Loucy (cell line): Measurements from ENCODE around the gene TUT4.

Source experiments
- H2AFZ ChIP-seq: fragments of 200-600 bp; sonication (generic); 2 replicates; pipeline ENCODE4 v1.6.0; 2016; ENCODE audit warnings: antibody characterized with exemption, mild to moderate bottlenecking, low read length, moderate library complexity
- H3F3A ChIP-seq: fragments of 200-600 bp; 2 replicates; pipeline ENCODE4 v1.6.0; 2016; ENCODE audit warnings: antibody characterized with exemption, low read depth, mild to moderate bottlenecking
- H3K27me3 ChIP-seq: fragments of 200-600 bp; sonication (generic); 2 replicates; pipeline ENCODE4 v1.6.1; 2014; ENCODE audit warnings: low read length, mild to moderate bottlenecking; ENCODE audit not compliant: insufficient read depth, poor library complexity, severe bottlenecking
- H3K36me3 ChIP-seq: fragments of 200-600 bp; sonication (generic); 2 replicates; pipeline ENCODE4 v1.6.1; 2016; ENCODE audit warnings: low read length; ENCODE audit not compliant: insufficient read depth
- H3K4me1 ChIP-seq: fragments of 200-600 bp; sonication (generic); 2 replicates; pipeline ENCODE4 v1.5.1; 2014; ENCODE audit warnings: low read length, mild to moderate bottlenecking; ENCODE audit not compliant: insufficient read depth, poor library complexity, severe bottlenecking
- H3K4me2 ChIP-seq: fragments of 200-600 bp; sonication (generic); 2 replicates; pipeline ENCODE4 v1.6.0; 2014; ENCODE audit warnings: antibody characterized with exemption, low read length, low read depth, mild to moderate bottlenecking; ENCODE audit not compliant: poor library complexity, severe bottlenecking
- H3K4me3 ChIP-seq: fragments of 200-600 bp; sonication (generic); 2 replicates; pipeline ENCODE4 v1.5.1; 2014; ENCODE audit warnings: low read length, mild to moderate bottlenecking, mixed read lengths; ENCODE audit not compliant: poor library complexity, severe bottlenecking
- H3K79me2 ChIP-seq: fragments of 200-600 bp; sonication (generic); 2 replicates; pipeline ENCODE4 v1.6.1; 2014; ENCODE audit warnings: low read length; ENCODE audit not compliant: insufficient read depth
- H3K9ac ChIP-seq: fragments of 200-600 bp; sonication (generic); 2 replicates; pipeline ENCODE4 v1.6.0; 2014; ENCODE audit warnings: mild to moderate bottlenecking, low read depth, low read length, moderate library complexity; ENCODE audit not compliant: poor library complexity, severe bottlenecking
- H3K9me2 ChIP-seq: fragments of 200-600 bp; sonication (generic); replicated peaks from 2 replicates; pipeline ENCODE4 v1.6.1; 2016; ENCODE audit warnings: low read depth, low read length, mixed read lengths
- H3K9me3 ChIP-seq: fragments of 200-600 bp; sonication (generic); 2 replicates; pipeline ENCODE4 v1.6.1; 2014; ENCODE audit warnings: mild to moderate bottlenecking, antibody characterized with exemption, low read length, low read depth; ENCODE audit not compliant: insufficient read depth
- H4K20me1 ChIP-seq: fragments of 200-600 bp; sonication (generic); 2 replicates; pipeline ENCODE4 v1.6.0; 2014; ENCODE audit warnings: antibody characterized with exemption, low read length, mild to moderate bottlenecking; ENCODE audit not compliant: insufficient read depth, poor library complexity, severe bottlenecking
- EZH2phosphoT487 ChIP-seq: fragments of 200-600 bp; IDR thresholded peaks from 2 replicates; pipeline ENCODE4 v1.6.1; 2018; ENCODE audit warnings: antibody characterized with exemption, mild to moderate bottlenecking, moderate library complexity, borderline replicate concordance
- TF ChIP-seq, protein P1 (sequence below): fragments of 200-600 bp; sonication (generic); conservative IDR thresholded peaks from 2 replicates; pipeline ENCODE4 v1.5.1; 2014; ENCODE audit warnings: mild to moderate bottlenecking, antibody characterized with exemption, low read length

The TUT4 gene

DNA sequence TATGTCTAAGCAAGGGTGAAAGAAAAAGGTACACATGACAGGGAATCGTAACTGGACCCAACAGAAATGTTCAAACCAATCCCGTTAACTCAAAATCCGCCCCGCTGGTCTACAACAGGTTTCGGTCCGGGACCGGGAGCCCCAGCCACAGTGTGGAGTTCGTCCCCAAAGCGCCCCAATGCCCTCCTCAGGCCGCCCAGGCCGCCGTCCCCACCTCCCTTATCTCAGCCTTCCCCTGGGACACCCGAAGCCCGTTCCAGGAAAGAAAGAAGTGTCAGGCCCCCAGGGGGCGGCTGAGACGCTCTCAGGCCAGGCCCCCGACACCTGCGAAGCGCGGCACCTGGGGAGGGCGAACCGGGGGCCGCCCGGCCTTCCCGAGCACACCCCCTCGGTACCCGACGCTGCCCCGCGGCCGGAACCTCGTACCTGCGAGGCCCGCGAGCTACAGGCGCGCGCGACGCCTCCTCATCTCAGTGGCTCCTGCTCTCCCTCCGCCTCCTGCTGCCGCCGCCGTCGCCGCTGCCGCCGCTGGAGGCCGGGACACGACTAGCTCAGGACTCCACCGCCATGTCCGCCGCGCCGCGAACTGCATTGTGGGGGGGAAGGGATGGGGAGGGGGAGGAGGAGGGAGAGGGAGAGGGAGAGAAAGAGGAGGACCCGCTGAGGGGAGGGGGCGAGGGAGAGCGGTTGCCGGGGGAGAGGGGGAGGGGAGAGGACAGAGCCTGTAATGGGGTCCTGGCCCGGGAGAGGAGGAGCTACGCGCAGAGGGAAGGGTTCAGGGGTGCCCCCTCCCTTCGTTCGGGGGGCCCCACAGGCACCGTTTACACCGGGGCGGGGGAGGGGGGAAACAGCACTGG, at the start of gene TUT4:
TSS of gene TUT4 (minus strand) at position 588 of the 857 bp plus-strand sequence. CDS start 26,812 bp downstream, outside the sequence.
- peaks cover 52% of the 10 kb centered on the region for H3K4me1 ChIP-seq
- peaks cover 48% of the 10 kb centered on the region for H4K20me1 ChIP-seq
- peaks cover 70% of the 10 kb centered on the region for H3K79me2 ChIP-seq
- 0 out of 2 replicates have a peak, but pooled peaks cover 4% of the 10 kb centered on the region for H3F3A ChIP-seq
- H3K27me3 ChIP-seq, result no peaks in the 10 kb centered on the region
- peak within 1 kb of the TSS; percentile 84 for H3K4me3 ChIP-seq
- no peak for TF ChIP-seq EZH2phosphoT487
- TF ChIP-seq, protein P1, sequence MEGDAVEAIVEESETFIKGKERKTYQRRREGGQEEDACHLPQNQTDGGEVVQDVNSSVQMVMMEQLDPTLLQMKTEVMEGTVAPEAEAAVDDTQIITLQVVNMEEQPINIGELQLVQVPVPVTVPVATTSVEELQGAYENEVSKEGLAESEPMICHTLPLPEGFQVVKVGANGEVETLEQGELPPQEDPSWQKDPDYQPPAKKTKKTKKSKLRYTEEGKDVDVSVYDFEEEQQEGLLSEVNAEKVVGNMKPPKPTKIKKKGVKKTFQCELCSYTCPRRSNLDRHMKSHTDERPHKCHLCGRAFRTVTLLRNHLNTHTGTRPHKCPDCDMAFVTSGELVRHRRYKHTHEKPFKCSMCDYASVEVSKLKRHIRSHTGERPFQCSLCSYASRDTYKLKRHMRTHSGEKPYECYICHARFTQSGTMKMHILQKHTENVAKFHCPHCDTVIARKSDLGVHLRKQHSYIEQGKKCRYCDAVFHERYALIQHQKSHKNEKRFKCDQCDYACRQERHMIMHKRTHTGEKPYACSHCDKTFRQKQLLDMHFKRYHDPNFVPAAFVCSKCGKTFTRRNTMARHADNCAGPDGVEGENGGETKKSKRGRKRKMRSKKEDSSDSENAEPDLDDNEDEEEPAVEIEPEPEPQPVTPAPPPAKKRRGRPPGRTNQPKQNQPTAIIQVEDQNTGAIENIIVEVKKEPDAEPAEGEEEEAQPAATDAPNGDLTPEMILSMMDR, result peak; percentile 29; the same call in 1 of the 2 replicates
- H3K36me3 ChIP-seq, result no peaks in the 10 kb centered on the region
- no peaks in the 10 kb centered on the region for H3K9me2 ChIP-seq
- peak within 1 kb of the TSS; percentile 96 for H3K4me2 ChIP-seq
- H2AFZ ChIP-seq, result peak within 1 kb of the TSS; percentile 86
- H3K9ac ChIP-seq, result peak within 1 kb of the TSS; percentile 95
- H3K9me3 ChIP-seq, result no peaks in the 10 kb centered on the region

GRCh38 chr1:52601991-52602855, 49.3 kb upstream of the TUT4 start, which contains the start of gene GPX7:
Gene GPX7 (plus strand): TSS chr1:52602371. CDS start chr1:52602410, 39 bp downstream.
- H3F3A ChIP-seq, result no peaks in the 10 kb centered on the region
- no peaks in the 10 kb centered on the region for H3K27me3 ChIP-seq
- H2AFZ ChIP-seq, result peak within 1 kb of the TSS; percentile 97
- H3K9me3 ChIP-seq, result no peaks in the 10 kb centered on the region
- peak within 1 kb of the TSS; percentile 85 for H3K4me2 ChIP-seq
- peaks cover 40% of the 10 kb centered on the region for H3K4me1 ChIP-seq
- no peaks in the 10 kb centered on the region for H4K20me1 ChIP-seq
- no peaks in the 10 kb centered on the region for H3K36me3 ChIP-seq
- peak within 1 kb of the TSS; percentile 81 for H3K4me3 ChIP-seq
- no peak for TF ChIP-seq EZH2phosphoT487
- TF ChIP-seq, protein P1, result no peak
- H3K9ac ChIP-seq, result peak within 1 kb of the TSS; percentile 88
- no peaks in the 10 kb centered on the region for H3K9me2 ChIP-seq
- H3K79me2 ChIP-seq, result peaks cover 42% of the 10 kb centered on the region

DNA sequence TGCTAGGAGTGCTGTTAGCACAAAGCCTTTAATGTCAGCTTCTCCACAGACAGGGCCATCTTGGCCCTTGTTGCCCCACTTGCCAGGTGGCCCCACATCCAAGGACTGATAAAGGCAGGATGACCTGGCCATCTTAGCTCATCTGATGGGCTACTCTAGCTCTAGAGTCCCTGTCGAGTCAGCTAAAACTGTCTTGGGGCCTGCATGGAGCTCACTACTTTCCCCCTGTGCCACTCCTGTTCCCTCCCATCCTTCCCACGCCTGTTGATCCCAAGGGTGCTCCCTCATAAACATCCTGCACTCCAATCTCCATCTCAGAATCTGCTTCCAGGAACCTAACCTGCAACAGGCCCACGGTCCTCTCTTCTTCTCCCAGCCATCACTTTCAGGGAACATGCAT, 48.6 kb upstream of the TUT4 start:
- H4K20me1 ChIP-seq, result no peaks in the 10 kb centered on the region
- H3K9me2 ChIP-seq, result no peaks in the 10 kb centered on the region
- no peaks in the 10 kb centered on the region for H3K9me3 ChIP-seq
- H2AFZ ChIP-seq, result peak overlapping the region; percentile 97
- TF ChIP-seq, protein P1, result no peak
- no peak for TF ChIP-seq EZH2phosphoT487
- no peaks in the 10 kb centered on the region for H3K27me3 ChIP-seq
- H3K4me1 ChIP-seq, result peaks cover 35% of the 10 kb centered on the region
- peak overlapping the region; percentile 88 for H3K9ac ChIP-seq
- peak overlapping the region; percentile 85 for H3K4me2 ChIP-seq
- no peaks in the 10 kb centered on the region for H3K36me3 ChIP-seq
- peak overlapping the region; percentile 81 for H3K4me3 ChIP-seq
- peaks cover 42% of the 10 kb centered on the region for H3K79me2 ChIP-seq
- no peaks in the 10 kb centered on the region for H3F3A ChIP-seq
